HL-60/S4 (cell line): ENCODE measurements around the gene ZMAT3.
"Not testable (repeated sequence)": the region's sequence is repeated elsewhere in the genome, so short reads cannot be mapped to it uniquely, and the experiment has no call there.

ENCODE experiments used
- in situ Hi-C: fragments of 300-500 bp; cut with MboI; formaldehyde crosslinking; loops from 2 replicates; pipeline ENCODE4 v1.14.3; 2022; ENCODE audit warnings: low sequenced_read_pairs

The ZMAT3 gene, protein sequence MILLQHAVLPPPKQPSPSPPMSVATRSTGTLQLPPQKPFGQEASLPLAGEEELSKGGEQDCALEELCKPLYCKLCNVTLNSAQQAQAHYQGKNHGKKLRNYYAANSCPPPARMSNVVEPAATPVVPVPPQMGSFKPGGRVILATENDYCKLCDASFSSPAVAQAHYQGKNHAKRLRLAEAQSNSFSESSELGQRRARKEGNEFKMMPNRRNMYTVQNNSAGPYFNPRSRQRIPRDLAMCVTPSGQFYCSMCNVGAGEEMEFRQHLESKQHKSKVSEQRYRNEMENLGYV

DNA sequence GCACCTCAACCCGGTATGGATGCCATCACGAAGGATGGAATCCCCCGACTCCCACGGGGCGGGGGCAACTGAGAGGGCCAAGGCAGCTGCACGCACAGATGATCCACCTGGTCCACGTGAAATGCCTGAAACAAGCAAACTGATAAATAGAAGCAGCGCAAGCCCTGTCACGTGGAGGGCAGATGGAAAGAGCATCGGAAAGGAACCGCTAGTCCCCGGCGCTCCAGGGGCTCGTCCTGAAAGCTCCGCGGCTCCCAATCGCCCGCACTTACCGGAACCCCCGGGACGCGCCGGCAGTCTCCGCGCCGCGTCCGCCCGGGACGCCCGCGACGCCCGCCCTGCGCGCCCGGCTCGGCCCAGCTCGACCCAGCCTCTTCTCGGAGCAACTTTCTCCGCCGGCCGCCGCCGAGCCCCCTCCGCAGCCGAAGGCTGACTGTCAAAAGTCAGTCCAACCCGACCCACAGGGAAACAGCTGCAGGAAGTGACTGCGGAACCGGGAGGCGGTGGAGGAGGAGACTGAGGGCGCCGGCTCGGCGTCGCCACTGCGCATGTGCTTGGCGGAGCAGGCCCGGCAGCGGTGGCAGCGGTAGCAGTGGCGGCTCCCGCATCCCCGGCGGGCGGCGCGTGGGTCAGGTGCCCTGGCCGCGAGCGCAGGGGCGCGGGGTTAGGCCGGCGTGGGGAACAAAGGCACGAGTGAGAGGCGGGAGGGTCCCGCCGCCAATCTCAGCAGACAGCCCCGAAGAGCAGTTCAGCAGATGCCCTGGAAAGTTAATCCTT is at the start of gene ZMAT3:
Gene ZMAT3, minus strand, starts transcription at position 487 of the 777 bp plus-strand sequence. CDS start 4,057 bp downstream, outside the sequence.
- in situ Hi-C loops: no loop called here

DNA sequence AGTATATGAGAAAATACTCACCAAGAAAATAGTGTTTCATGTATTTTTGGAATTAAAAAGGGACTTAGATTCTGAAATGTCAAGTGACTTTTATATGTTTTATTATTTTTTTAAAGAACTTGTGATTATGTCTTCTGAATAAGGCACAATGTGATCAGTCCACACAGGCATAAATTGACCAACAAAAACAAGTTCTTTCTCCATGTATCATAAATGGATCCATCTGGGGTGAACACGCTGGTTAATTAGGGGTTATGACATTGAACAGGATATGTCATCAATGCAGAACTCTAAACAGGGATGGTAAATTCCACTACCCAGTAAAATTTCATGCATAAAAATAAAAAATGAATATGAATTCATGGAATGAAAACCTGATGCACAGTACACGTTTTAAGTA is 45.2 kb upstream of the ZMAT3 start:
- in situ Hi-C loops: no loop called here

DNA sequence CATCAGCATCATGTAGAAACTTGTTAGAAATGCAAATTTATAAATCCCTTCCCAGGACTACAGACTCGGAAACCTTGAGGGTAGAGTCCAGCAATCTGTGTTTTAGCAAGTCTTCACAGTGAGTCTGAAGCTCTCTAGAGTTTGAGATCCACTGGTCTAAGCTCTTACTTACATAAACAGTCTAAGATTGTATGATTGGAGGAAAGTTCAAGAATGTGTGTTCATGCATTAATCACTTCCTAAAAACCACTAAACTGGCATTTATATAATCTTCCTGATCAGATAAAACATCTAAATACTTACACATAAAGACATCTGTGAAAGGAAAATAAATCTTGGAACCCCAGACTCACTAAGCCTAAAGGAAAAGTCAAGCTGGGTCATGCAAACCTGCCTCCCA is 43.8 kb upstream of the ZMAT3 start:
- in situ Hi-C loops: not testable (repeated sequence)

DNA sequence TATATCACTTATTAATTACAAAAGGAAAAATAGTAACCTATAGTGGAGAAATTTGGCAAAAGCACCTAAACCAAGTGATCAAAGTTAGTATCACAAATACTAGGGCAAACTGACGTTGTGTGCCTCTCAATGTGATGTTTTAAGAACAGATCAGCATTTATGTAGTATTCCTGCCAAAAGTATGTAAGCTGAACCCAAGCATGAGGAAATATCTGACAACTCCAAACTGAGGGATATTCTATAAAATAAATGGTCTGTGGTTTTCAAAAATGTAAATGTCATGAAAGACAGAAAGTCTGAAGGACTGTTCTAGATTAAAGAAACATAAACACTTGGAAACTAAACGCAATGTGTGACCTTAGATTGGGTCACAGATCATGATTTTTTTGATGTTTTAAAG is 42.3 kb upstream of the ZMAT3 start:
- in situ Hi-C loops: no loop called here

DNA sequence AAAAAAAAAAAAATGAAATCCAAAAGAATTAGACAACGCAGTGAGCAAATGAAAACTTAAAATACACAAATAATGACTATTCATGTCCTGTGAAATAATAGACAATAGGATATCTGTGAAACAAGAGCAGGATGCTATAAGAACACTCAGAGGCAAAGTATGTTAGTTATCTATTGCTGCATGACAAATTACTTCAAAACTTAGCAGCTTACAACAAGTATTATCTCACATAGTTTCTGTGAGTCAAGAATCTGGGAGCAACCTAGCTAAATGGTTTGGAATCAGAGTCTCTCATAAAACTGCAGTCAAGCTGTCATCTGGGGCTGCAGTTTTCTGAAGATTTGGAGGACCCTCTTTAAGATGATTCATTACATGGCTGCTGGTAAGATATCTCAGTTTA is 36.5 kb upstream of the ZMAT3 start:
- in situ Hi-C loops: no loop called here

DNA sequence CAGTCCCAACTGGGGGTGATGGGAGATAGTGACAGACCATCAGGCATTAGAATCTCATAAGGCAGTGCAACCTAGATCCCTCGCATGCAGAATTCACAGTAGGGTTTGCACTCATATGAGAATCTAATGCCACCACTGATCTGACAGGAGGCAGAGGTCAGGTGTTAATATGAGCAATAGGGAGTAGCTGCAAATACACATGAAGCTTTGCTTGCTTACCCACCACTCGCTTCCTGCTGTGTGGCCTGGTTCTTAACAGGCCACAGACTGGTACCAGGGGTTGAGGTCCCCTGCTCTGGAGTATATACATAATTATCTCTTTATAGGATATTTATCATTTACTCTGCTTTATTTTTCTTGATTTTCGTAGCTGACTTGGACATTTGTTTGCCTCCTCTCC is 36.0 kb upstream of the ZMAT3 start:
- in situ Hi-C loops: no loop called here

DNA sequence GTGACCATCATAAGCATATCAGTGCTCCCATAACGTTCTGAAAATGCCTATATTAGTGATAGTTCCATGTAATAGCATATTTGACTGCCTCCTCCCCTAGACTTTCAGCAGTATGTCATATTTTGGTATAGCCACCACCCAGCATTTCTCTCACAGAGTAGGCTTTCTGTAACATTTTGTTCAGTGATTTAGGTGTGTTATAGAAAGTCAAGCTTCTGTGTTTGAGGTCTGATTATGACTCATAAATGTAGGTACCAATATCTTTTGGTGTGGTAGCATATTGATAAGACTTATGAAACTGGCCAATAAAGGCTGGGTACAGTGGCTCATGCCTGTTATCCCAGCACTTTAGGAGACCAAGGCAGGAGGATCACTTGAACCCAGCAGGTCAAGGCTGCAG is 34.3 kb upstream of the ZMAT3 start:
- in situ Hi-C loops: no loop called here

DNA sequence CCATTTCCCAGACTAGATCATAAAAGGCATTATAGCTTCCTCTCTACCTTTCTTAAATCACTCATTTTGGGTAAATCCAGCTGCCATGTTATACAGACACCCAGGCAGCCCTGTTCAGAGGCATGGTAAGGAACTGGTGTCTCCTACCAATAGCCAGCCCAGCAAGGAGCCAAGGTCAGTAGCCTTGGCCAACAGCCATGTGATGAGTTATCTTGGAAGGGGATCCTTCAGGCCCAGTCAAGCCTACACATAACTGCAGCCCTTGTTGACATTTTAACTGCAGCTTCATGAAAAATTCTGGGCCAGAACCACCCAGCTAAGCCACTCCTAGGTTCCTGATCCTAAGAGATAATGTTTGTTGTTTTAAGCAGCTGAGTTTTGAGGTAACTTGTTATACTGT is 29.0 kb upstream of the ZMAT3 start:
- in situ Hi-C loops: no loop called here

DNA sequence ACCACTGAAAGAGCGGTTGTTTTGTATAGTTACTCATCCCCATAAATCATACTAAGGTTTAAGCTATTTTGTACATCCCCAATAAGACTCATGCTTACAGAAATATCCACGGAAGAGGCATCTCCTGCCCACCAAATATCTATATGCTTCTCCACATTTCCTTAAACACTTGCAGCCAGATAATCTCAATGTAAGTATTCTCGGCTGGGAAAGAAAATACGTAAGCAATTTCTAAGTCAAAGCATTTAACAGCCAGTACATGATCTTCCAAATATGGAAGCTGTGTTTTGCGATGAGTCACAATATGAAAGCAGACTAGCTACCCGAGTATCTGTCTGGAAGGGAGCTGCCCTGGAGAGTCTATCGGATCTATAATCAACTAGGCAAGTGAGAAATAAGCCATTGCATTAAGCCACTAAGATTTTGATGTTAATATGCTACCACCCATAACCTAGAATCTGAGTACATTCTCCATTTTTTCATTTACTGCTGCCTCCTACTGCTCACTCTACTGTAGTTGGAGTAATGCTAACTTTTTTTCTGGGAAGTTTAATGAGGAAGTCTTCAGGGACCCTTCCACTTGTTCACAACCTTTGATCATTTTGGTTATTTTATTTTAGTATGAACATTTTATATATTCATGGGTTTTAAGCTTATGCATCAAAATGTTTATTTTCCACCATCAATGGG is 26.9 kb upstream of the ZMAT3 start:
- in situ Hi-C loops: no loop called here

DNA sequence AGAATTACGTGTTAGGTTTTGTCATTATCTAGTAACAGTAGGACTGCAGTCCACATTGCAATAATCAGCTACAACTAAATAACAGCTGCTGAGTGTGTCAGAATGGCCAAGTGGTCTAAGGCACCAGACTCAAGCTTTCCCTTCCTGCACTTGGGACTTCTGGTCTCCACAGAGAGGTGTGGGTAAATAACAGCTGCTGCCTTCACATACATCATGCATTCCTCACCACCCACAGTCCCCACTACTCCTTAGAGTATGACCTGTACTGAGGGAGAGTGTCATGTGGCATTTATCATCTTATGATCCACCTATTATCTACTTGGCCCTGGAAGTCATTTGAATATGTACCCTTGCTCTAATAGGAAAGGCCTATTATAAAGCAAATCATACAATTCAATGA is 22.2 kb upstream of the ZMAT3 start:
- in situ Hi-C loops: no loop called here

DNA sequence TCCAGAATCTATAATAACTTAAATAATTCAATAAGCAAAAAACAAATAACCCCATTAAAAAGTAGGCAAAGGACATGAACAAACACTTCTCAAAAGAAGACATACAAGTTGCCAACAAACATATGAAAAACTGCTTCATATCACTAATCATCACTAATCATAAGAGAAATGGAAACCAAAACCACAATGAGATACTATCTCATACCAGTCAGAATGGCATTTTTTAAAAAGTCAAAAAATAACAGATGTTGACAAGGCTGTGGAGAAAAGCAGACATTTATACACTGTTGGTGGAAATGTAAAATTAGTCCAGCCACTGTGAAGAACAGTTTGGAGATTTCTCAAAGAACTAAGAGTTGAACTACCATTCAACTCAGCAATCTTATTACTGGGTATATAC is 19.5 kb upstream of the ZMAT3 start:
- in situ Hi-C loops: no loop called here

DNA sequence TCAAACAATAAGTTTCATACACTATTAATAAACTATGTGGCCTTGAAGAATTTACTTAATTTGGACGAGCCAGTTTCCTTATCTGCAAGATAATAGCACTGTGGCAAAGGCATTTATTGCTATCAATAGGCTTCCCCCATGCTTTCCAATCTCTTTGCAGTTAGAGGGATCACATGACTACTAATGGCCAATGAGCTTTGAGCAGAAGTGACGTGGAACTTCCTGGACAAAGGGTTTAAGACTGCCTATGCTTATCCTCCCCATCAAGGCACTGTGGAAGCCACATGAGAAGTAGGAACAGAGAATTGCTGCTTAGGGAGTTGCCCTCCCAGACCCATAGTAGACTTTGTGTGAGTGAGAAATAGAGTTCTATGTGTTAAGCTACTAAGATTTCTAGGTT is 16.7 kb upstream of the ZMAT3 start:
- in situ Hi-C loops: no loop called here

DNA sequence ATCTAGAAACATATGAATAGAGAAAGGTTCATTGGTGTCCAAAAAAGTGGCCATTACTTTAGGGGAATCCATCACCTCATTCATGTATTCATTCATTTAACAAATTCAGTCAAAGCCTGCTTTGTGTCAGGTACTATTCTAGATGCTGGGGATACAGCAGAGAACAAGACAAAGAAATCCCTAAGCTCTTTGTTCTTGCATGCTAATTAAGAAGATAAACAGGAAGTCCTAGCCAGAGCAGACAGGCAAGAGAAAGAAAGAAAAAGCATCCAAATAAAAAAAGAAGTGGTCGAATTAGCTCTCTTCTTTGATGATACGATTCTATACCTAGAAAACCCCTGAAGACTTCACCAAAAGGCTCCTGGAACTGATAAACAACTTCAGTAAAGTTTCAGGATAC is 12.4 kb upstream of the ZMAT3 start:
- in situ Hi-C loops: no loop called here

DNA sequence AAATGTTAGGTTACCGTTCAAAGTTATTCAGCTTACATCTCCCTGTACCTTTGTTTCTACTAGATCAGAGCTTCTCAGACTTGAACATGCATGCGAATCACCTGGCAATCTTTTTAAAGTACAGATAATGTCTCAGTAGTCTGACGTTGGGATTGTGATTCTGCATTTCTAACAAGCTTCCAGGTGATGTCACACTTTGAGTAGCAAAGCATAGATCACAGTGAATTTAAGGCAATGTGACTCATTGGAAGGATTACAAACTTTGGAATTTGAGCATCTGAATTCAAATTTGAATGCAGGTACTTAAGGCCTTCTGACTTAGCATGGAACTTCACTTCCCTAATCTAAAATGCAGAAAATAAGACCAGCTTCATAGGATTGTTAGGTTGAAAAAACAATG is 10.8 kb upstream of the ZMAT3 start:
- in situ Hi-C loops: no loop called here

DNA sequence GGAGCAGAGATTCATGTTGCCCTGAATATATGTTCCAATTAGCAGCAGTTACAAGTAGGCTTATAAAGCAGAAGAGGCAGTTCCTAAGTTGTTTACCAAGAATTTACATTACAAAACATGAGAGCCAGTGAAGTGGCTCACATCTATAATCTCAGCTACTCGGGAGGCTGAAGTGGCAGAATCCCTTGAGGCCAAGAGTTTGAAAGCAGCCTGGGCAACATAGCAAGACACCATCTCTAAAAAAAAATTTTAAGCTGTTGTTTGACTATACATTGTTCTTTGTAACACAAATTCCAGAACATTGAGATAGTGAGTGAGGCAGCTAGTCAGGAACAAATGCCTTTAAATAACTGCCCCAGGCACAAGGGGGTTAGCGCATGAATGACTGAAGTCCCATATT is 10.3 kb upstream of the ZMAT3 start:
- in situ Hi-C loops: no loop called here

DNA sequence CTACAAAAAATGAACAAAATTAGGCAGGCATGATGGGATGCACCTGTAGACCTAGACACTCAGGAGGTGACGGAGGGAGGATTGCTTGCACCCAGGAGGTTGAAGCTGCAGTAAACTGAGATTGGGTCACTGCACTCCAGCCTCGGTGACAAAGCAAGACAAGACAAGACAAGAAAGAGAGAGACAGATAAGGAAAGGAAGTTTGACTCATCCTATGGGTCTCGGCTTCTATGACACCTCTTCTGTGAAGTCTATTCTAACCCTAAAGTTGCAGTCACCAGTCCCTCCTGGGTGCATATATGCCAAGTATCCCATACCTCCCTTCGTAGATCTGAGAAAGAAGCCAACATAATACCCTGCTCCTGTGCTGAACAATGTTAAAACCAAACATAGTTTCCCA is 7.9 kb upstream of the ZMAT3 start:
- in situ Hi-C loops: no loop called here

DNA sequence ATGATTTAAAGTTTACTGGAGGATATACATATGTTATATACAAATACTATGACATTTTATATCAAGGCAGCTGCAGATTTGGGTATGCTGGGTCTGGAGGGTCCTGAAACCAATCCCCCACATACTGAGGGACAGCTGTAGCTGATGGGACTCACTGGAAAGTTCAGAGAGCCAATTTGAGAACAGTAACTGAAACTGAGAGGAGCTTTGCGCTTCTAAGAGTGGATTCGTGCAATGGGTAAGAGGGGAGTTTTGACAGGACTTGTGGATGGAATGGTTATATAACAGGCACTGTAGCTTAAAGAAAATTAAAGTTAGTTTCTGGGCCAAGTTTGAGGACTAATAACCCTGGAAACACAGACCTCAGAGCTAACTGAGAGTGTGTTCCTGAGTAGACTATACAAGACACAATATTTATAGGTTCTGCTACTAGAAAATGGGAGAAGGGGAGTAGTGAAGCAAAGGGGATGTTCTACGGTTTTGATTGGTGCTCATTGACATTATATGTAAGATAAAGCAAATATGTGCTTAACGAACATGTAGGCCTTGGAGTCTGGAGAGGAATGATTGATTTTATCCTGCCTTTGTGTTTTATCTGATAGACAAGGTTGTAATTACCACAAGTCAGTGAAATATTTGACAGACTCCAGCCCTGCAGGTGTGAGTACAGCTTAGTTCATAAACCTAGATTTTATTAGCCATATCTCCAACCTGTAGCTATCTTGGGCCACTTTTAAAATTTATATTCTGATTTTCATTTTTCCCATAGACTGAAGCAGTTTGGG is 4.8 kb upstream of the ZMAT3 start:
- in situ Hi-C loops: no loop called here

DNA sequence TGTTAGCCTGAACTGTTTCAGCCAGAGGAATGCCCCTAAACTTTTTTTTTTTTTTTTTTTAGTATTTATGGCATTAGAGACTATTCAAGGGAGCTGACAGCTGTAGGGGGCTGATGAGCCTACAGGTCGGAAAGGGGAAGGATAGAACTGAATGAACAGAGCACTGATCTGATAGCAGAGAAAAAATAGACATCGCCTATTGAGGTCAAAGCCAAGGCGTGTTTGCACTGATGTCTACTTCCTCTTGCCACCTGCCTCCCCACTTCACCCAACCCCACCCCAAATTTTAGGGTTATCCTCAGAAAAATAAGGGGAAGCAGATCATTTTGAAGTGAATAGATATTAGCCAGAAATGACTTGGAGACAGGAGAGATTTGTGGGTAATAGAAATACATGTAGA is 3.0 kb upstream of the ZMAT3 start:
- in situ Hi-C loops: no loop called here

DNA sequence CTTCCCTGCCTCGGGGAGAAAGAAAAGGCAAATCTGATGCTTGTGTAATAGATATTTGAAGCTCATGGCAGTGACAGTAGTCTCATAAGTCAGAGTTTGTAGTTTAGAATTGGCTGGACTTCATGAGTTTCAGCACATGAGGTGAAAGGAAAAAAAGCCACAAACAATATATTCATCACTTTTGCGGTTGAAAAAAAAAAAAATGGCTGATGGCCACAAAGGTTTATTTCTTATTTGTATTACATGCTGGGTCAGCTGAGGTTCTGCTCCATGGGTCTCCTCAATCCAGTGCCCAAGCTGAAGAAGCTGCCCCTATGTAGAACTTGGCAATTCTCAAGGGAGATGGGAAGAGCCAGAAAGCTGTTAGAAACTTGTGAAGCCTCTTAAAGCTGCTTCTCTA is 2.2 kb upstream of the ZMAT3 start:
- in situ Hi-C loops: no loop called here

DNA sequence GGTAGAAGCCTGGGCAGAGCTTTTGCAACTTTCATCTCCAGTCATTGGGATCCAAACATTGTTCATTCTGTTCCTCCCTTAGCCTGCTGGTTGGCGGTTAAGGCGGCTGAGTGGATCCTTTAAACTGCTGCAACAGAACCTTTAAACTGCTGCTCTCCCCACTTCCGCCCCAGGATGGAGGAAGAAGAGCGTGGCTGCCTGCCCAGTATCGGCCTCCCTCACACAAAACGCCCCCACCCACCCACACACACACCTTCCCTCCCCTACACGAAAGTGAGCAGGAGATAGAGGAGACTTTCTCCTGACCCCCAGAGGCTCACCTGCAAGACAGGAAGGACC is 460 bp upstream of the ZMAT3 start:
- in situ Hi-C loops: no loop called here

DNA sequence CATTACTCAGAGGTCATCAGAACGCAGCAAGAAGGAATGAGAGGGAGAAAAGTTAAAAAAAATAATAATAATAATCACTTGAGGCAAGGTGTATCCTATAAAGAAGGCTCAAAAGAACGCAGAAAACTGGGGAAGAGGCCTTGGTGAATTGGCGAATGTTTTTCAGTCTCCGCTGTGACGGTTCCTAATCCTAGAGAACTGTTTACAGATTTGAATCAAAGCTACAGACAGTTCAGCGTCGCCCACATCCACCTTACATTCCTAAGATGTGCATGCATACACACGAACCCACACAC is 634 bp downstream of the ZMAT3 start:
- in situ Hi-C loops: no loop called here
